Astrocyte of the hippocampus (primary cell): ENCODE results near the gene PIM2.
A peak's percentile ranks its signal among the peaks of the same experiment; 100 is the strongest.

Experiments
- DNase-seq: peaks from one replicate; pipeline ENCODE4 v3.0.0; 2011; ENCODE audit warnings: low read depth, low spot score

Gene PIM2

DNA sequence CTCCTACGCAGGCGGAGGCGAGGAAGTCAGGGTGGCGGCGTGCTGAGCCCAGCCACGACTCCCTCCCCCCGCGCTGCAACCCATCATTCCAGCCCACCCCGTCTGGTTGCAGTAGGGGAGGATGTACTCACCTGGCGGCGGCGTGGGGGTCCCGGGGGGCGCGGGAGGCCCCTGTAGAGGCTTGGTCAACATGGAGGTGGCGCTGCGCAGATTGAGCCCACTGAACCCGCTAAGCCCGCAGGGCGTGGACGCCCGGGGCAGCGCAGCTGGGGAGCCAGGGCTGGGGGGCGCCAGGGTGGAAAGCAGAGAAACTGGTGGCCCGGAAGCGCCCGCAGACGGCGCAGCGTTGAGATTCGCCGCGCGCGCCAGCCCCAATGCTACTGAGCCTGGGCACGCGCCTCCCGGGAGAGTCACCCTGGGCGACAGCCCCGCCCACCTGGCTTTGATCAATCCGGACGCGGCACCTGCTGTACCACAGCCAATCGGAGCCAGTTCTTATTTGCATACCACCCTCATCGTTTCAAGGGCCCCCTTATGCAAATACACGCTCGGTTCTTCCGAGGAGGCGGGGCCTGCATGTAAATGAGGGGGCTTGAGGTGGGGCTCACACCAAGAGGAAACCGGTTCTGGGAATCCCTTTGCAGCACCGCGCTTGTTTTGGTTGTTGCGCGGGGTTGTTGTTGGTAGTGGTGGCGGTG, at the start of gene PIM2:
TSS of gene PIM2 (minus strand) at position 382 of the 698 bp plus-strand sequence. CDS start at position 192, 190 bp downstream.
- peak; percentile 90 for DNase-seq

DNA sequence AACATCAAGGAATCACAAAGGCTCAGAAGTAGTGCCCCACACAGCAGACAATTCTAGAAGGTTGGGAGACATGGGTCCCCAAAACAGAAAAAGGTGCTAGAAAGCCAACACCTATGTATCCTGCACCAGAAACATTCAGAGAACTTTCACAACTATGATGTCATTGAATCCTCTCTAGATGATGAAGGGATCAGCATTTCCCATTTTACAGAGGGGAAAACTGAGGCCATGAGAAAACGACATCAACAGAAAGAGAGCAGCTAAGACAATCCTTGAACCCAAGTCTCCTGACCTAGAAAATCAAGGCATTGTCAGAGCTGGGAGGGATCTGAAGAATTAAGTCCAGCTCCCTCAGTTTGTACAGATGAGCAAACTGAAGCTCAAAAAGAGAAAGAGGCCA, 49.6 kb upstream of the PIM2 start:
- DNase-seq, result no peak

DNA sequence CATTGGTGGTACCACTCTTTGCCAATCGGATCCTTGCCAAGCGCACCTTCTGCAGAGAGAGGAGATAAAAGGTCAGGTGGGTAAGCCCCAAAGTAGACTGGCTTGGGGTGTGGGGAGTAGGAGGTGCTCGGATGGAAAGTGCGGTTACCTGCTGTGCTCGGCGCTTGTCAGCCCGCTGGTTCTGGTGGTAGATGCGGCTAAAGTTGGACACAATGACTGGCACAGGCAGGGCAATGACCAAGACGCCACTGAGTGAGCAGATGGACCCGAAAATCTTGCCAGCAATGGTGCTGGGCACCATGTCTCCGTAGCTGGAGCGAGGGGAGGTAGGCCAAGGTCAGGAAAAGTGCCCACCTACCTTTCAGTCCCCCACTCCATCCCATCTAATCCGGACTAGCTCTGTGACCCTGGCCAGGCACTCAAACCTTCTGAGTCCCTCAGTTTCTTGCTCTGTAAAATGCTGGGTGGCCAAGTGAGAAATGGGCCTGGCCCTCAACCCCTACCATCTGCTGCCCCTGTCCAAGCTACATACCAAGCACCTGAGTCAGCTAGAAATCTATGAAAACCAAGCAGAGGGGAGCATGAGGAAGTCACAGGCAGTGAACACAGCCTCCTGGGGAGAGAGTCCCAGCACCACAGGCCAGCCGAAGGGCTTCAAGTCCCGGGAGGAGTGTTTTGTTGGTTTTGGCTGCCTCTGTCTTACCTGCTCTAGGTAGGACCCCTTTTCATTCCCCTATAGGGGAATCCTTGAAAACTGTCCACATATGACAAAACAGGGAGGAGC, 48.2 kb upstream of the PIM2 start:
- DNase-seq, result peak; percentile 69

DNA sequence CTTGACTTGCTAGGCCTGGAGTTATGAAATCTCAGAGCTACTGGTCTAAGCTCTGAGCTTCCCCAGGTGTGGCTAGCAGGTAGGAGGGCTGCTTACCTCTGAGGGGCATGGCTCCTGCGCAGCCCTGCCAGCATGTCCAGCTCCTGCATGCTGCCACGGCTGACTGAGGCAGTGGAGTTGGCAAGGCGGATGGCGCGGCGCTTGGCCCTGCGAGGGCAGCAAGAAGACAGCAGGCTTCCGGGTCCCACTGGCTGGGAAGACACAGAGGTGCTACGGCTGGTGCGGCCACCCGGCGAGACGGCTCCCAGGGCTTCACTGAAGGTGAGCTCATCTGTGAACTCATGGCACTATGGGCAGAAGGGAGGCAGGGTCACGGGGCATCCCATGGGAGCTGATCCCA, 47.1 kb upstream of the PIM2 start:
- no peak for DNase-seq

DNA sequence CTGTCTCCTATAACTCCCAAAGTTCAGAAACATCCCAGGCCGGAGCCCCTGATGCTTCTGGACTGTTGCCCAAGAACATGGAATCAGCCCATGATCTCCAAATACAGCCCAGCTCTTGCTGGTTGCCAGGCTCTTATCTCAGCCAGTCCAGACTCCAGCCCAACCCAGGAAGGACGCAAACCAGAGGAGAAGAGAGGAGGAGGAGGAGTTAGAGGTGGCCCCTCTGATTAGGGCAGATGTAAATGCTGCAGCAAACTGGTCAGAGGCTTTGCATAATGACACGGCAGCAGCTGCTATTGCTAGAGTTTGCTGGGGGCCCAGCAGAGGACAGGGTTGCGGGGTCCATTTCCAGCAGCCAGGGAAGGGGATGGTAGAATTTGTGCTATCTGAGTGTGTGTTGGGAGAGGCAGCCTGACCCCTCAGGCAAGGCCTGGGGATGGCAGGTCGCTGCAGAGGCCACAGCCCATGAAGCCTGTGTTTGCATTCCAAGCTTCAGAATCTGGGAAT, 42.8 kb upstream of the PIM2 start:
- DNase-seq, result no peak

DNA sequence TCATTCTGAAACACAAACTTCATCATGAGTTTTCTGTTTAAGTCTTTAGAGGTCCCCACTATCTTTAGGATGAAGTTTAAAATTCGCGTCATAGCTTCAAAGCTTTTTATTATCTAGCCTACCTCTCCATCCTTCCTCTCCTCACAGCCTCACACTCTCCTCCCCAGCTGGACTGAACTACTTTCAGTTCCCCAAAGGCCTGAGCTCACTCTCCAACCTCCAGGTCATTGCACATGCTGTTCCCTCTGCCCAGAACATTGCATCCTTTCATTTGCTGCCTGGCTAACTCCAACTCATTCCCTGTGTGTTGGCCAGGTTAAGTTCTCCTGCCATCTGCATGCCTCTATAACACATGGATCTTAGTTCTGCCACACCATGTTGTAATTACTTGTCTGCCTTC, 41.5 kb upstream of the PIM2 start:
- no peak for DNase-seq

DNA sequence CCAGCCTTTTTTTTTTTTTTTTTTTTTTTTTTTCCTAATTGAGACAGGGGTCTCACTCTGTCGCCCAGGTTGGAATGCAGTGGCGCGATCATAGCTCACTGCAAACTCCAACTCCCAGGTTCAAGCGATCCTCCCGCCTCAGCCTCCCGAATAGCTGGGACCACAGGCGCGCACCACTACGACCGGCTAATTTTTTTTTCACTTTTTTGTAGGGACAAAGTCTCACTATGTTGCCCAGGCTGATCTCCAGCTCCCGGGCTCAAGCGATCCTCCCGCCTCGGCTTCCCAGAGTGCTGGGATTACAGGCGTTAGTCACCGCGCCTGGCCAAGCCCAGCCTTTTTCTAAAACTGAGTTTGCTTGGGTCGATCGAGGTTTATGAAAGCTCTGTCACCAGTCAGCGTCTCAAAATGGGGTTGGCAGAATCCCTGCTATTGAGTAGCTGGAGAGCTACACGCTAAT, 39.8 kb upstream of the PIM2 start:
- DNase-seq, result peak; percentile 65

DNA sequence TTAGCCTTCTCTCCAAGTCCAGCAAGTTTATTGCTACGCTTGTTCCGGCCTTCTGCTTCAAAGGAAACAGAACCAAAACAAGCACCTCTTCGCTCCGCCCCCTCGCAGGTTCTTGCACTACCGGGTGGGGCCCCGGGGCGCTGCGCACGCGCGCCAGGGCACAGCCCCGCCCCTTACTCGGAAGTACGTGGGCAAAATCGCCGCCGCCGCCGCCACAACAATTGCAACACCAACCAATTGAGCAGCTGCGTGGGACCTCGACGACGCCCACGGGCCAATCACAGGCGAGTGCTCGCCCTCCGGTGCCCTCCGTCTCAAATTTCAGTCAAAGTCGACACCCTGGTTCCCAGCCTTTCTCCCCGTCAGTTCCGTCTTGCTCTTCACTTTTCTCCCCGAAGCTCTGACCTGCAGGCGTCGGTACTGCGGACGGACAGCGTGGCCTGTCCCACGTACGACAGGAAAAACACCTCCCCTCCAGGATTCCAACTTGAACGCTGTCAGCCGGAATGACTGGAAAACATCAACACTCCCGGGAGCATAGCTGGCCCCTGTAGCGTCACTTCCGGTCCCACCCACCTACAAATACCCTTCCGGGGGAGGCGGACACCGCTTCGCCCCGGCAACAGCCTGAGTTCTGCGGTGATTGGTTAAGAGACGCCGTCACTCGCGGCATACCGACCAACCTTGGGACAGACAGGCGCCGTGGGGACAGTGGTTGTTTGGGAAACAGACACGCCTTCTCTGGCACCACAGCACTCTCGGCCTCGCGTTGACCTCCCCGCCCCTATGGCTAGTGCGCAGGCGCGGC, 39.2 kb upstream of the PIM2 start:
- DNase-seq, result peak; percentile 98

DNA sequence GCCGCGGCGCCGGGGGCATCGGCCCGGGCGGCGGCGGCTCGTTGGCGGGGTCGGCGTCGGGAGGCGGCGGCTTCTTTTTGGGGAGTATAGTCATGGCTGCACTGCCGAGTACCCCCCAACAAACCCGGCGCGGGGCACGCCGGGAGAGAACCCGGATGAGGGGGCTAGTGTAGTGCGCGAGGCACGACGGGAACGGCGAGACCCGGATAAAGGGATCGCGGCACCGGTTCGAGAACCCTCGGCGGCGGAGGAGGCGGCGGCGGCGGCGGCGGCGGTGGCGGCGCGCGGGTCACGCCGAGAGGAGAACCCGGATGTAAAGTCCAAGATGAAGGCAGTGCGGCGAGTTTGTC, 38.6 kb upstream of the PIM2 start, which contains the start of gene OTUD5:
TSS of gene OTUD5 (minus strand) at position 131 of the 350 bp plus-strand sequence. CDS start at position 94, 37 bp downstream.
- DNase-seq, result no peak

DNA sequence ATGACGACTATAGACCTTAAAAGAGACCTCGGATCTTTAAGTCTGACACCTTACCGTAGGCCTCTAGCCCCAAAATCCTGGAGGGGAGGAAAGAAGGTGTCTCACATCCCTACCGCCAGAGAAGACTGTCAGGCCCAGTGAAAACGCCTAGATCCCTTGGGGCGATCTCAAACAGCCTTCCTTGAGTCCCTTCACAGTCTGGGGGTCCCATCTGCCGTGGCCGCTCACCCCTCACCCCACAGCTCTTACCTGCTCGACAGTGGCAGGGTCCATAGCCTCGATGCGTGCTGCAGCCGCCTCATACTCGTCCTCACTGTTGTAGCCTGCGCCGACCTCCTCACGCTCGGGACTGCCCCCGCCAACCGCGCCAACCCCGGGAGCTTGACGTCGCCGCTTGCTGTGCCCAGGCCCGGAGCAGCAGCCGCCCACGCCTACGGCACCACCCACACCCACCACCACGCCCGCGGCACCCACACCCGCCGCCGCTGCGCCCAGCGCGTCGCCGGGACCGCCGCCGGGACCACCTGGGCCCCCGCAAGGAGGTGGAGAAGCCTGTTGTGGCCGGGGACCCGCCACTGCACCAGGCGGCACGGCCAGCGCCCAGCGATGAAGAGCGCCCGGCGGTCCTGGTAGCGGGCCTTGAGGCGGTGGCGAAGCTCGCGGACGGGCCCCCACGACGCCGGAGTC, 38.0 kb upstream of the PIM2 start:
- peak; percentile 29 for DNase-seq

DNA sequence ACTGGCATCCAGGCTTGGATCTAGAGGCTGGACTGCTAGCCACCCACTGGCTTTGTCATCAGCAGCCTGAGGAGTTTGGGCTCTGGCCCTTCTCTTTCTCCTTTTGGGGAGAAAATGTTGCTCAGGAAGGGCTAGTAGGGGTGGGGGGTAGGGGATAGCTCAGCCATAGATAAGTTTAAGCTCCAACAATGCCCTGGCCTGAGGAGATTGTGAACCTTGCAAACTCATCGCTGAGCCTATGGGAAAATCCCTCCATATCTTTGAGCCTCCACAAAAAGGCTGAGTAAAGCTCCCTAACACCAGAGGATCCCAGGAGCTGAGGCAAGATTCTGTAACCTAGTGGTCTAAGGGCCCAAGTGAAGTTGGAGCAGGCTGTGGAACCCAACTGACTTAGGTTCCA, 29.8 kb upstream of the PIM2 start:
- DNase-seq, result no peak

DNA sequence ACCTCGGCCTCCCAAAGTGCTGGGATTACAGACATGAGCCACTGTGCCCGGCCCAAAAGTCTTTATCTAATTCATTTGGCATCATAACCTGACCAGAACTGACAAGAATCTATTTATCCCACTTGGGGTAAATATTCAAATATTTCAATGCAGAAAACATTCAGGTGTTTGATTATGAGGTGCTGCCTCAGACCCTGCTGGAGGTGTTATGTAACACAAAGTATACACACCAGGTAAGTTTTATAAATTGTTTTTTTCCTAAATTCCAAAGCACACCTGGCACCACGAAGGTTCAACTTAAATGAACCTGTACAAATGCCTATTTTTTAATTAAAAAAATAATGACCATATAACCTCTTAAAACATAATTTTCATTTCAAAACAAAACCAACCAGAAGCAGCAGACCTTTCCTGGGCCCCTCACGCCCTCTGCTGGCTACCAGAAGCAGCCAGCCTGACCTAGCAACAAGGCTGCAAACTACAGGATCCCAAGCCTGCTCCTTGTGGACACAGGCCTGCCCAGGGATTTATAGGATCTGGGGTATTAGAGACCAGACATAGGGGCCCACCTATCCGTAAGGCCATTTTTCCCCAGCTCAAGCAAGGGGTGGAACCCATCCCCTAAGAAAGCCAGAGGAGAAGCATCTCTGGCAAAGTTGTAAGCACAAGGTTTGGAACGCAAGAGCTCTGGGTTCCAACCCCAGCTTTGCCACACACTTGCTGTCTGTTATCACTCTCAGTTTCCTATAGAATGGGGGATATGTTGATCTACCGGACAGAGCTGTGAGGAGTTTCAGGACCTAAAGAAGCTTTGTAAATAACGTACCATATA, 26.9 kb upstream of the PIM2 start:
- peak; percentile 60 for DNase-seq

DNA sequence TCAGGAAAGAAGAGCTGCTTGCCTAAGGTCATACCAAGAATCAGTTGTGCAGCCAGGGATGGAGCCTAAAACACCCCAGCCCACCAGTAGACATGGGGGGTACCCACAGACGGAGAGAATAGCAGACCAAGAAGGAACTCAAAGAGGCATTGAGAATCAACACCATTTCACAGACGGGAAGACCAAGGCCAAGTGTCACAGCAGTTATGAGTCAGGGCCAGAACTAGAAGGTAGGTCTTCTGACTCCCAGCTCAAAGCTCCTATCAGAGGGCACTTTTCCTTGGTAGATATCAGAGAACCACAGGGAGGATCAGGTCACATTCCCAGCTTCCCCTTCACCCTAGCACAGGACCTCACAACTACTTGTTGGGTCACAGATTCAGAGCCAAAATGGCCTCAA, 24.1 kb upstream of the PIM2 start:
- DNase-seq, result no peak

DNA sequence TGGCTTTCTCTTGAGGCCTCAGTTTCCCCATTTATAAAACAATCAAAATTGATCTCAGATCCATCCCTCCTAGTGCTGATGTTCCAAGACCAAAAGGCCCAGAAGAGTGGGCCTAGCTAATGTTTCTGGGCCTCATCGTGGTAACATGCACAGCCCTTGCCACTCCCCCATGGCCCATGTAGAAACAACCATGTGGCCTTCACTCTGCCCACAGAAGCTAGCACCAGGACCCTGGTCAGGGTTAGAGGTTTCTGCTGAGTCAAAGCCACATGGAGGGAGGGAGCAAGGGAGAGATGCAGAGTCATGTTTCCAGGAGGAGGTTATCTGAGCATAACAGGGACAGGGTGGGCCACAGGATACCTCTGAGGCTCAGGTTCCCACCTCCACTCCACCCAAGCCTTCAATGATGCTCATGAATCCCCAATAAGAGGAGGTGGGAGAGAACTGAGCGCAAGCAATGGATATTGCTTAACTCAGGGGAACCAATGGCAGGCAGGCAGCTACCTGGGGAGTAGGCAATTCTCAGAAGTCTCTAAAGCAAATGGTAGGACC, 21.7 kb upstream of the PIM2 start:
- no peak for DNase-seq

DNA sequence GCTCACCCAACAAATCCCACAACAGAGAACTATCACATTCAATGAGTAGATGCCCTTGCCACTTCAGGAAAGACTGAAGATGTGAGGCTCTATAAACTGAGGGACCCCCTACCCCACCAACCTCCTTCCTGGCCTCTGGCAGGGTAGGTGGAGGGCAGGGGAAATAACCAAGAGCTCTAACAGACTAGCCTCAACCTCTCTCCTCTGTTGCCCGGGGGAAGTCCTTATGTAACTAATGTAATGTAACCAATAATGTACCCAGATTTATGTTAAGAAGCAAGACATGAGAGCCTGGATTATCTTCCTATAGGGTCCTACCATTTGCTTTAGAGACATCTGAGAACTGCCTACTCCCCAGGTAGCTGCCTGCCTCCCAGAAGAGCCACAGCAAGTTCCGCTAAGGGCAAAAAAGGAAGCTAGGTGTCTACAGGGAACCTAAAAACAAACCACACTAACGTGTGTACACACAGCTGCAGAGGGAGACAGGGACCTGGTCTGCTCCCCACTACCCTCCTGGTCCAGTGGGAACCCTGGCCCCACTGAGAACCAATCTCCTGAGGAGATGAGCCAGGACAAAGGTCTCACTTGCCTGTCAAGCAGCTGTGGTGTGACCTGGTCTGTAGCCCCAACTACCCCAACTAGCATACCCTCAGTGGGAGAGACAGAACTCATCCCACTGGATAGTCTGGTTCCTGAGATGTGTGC, 20.9 kb upstream of the PIM2 start:
- DNase-seq, result no peak

DNA sequence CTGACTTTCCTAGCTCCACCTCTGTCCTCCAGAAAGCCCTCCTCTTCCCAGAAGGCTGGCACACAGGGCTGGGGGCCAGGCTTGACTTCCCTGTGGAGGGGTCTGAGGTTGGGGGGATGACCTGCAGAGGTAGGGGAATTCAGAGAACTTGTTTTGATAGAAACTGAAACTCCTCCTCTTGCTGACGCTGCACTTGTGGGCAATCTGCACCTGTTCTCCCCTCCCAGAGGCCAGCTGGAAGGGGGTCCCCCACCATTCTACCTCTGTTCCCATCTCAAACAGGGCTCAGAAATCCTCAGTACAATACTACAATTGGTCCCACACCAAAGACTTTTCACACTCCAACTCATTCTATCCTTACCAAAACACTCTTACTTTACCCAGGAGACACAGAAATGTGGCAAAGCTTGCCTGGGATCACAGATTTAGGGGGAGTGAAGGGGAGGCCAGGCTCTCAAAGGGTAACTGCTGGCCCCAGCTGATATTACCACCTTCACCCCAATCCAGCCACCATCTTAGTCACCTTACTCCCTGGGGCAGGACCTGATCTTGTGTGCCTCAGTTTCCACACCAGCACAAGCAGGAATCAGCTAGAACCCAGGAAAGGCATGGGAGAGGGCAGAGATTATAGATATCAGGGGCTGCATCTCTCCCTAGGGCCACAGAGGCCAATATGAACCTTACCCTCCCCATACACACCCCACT, 20.0 kb upstream of the PIM2 start:
- DNase-seq, result no peak

DNA sequence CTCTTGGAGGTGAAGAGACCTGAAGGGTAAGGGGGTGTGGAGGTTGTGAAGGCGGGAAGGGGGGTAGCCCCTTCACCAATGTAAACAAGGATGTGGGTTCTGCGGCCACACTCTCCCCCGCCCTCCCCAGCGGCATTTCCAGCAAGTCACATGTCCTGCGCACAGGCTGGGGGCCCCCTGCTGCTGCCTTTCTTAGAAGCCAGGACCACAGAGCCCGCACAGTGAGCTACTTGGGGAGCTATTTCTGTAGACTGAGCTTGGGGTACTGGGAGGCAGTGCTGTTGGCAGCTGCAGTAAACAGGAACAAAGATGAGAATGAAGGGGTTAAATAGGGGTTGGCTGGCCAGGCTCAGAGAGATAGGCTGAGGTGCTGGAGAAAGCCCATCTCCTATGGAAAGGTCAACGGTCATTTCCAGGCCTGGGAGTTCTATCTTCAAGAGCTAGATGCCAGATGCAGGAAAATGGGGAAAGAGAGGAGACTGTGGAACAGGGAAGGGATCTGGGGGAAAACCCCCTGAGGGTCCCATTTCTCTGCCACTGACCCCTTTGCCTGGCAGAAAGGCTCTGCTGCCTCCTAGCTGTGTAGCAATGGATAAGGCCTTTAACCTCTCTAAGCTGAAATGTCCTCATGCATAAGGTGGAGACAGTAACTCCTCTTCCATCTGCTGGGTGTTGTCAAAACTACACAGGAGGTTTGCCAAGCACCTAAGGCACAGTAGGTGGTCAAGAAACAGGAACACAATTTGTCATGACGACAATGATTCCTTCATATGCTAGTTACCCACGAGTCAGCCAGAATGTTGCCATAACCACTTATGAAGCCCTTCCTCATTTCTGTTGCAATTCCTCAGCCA, 18.5 kb upstream of the PIM2 start:
- DNase-seq, result peak; percentile 67
